GM06990 (cell line): ENCODE data around the gene PPP1R2B.
"Not testable (repeated sequence)": the region's sequence is repeated elsewhere in the genome, so short reads cannot be mapped to it uniquely, and the experiment has no call there.

Experiments
- DNase-seq: peaks from one replicate; pipeline ENCODE4 v3.0.0-alpha.2; 2011; ENCODE audit not compliant: insufficient read length; ENCODE audit errors: extremely low read depth
- H3K27me3 ChIP-seq: replicated peaks from 2 replicates; pipeline ENCODE4 v1.6.0; 2011; ENCODE audit warnings: low read length; ENCODE audit not compliant: control insufficient read depth, insufficient read depth
- H3K36me3 ChIP-seq: 2 replicates; pipeline ENCODE4 v1.5.1; 2011; ENCODE audit warnings: low read length; ENCODE audit not compliant: control insufficient read depth, insufficient read depth
- H3K4me3 ChIP-seq: replicated peaks from 2 replicates; pipeline ENCODE4 v1.5.1; 2011; ENCODE audit warnings: low read depth, mild to moderate bottlenecking, control low read depth, low read length
- CTCF ChIP-seq: IDR thresholded peaks from 2 replicates; pipeline ENCODE4 v1.5.1; 2011; ENCODE audit warnings: low read length, control low read depth, mild to moderate bottlenecking, inconsistent platforms; ENCODE audit not compliant: insufficient read depth, poor library complexity, severe bottlenecking

The PPP1R2B gene

GRCh38 chr5:156834916-156835315 lies 15.2 kb upstream of the PPP1R2B start:
- H3K4me3 ChIP-seq, result no peak overlapping the region
- H3K36me3 ChIP-seq, result no peaks in the 10 kb centered on the region
- no peak for TF ChIP-seq CTCF
- H3K27me3 ChIP-seq, result no peaks in the 10 kb centered on the region
- no peak for DNase-seq

DNA sequence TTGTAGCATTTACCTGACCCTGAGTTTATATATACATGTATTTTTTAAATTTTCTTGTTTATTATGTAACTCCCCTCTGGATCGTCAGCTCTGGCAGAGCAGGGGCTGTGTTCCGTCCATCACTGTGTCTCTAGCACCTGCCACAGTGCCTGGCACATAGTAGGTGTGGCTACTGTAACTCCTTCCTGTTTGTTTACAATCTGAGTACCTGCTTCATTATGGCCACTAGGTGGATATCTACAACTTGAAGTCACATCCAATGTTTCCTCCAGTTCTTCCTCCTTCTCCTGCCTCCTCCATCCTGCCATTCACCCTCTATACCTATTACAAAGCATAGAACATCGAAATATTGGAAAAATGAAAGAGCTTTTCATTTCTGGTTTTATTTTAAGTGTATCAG lies 14.2 kb upstream of the PPP1R2B start:
- no peaks in the 10 kb centered on the region for H3K27me3 ChIP-seq
- no peak overlapping the region for H3K4me3 ChIP-seq
- no peak for DNase-seq
- peak; percentile 45 for TF ChIP-seq CTCF
- no peaks in the 10 kb centered on the region for H3K36me3 ChIP-seq

- Histone ChIP-seq H3K36me3 (no peaks in the 10 kb centered on the region), H3K27me3 (no peaks in the 10 kb centered on the region), H3K4me3 (no peak overlapping the region)
- TF ChIP-seq CTCF, result no peak
- no peak for DNase-seq
Observed at GRCh38 chr5:156836846-156837245, 13.2 kb upstream of the PPP1R2B start.

- no peak for DNase-seq
- no peak overlapping the region for H3K4me3 ChIP-seq
- H3K36me3 ChIP-seq, result no peaks in the 10 kb centered on the region
- no peaks in the 10 kb centered on the region for H3K27me3 ChIP-seq
- no peak for TF ChIP-seq CTCF
Observed at GRCh38 chr5:156838961-156839360, 11.1 kb upstream of the PPP1R2B start.

- Histone ChIP-seq H3K4me3 (no peak overlapping the region), H3K27me3 (no peaks in the 10 kb centered on the region), H3K36me3 (no peaks in the 10 kb centered on the region)
- no peak for TF ChIP-seq CTCF
- no peak for DNase-seq
Observed at GRCh38 chr5:156841737-156842136, 8.4 kb upstream of the PPP1R2B start.

DNA sequence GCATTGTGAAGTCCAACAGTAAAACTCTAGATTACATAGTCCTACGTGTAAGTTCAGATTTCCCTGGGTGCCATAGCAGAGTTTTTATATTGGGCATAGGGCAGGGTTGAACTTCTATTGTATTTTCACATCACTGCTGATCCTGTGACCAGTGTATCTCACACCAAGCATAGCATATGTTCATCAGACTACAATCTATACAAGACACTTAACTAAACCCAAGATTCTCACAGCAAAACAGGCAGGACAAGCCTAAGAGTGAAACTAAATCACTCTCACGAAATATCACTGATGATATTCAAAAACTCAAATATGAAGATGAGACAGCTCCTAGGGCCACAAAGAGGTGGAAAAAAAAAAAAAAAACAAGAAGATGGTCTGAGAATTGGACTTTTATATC lies 3.2 kb upstream of the PPP1R2B start:
- no peaks in the 10 kb centered on the region for H3K36me3 ChIP-seq
- H3K4me3 ChIP-seq, result no peak overlapping the region
- TF ChIP-seq CTCF, result no peak
- no peak for DNase-seq
- no peaks in the 10 kb centered on the region for H3K27me3 ChIP-seq

- H3K27me3 ChIP-seq, H3K36me3 ChIP-seq, DNase-seq, H3K4me3 ChIP-seq: not testable (repeated sequence)
Observed at GRCh38 chr5:156848447-156848846, 1.6 kb upstream of the PPP1R2B start.
